ENCODE measurements around the gene HIPK3.
"Not testable (repeated sequence)": the region's sequence is repeated elsewhere in the genome, so short reads cannot be mapped to it uniquely, and the experiment has no call there.

The HIPK3 gene

DNA sequence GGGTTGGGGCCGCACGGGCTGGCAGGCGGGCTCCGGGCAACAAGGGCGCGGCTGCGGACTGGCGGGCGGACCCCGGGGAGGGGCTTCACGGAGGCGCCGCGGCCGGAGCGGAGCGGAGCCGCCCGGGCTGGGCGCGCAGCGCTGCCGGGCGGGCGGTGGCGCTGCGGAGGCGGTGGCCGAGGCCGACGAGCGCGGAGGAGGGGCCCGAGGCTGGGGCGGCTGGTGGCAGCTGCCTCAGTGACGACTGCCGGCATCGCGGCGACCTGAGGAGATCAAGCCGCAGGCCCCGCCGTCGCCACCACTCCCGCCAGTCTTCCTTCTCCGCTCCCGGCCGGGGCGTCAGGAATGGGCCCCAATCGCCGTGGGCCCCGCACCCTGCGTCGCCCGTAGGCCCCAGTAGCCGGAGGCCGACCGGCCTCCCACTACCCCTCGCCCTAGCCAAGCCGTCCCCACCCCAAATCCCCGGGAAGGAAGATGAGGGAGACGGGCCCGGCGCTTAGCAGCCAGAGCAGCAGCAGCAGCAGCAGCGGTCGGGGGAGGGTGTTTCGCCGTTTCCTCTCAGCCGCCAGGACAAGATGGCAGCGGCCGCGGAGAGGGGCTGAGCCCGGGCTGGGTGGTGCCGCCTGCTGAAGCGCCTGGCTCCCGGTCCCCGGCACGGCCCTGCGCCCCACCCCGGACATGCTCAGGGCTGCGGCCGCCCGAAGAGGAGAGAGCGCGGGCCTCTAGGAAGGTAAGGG lies at the start of gene HIPK3:
Gene HIPK3 (plus strand): TSS at position 222 of the 737 bp plus-strand sequence.
- DNase-seq (ENCODE audit: low read depth, low spot score), result peak; percentile 95

DNA sequence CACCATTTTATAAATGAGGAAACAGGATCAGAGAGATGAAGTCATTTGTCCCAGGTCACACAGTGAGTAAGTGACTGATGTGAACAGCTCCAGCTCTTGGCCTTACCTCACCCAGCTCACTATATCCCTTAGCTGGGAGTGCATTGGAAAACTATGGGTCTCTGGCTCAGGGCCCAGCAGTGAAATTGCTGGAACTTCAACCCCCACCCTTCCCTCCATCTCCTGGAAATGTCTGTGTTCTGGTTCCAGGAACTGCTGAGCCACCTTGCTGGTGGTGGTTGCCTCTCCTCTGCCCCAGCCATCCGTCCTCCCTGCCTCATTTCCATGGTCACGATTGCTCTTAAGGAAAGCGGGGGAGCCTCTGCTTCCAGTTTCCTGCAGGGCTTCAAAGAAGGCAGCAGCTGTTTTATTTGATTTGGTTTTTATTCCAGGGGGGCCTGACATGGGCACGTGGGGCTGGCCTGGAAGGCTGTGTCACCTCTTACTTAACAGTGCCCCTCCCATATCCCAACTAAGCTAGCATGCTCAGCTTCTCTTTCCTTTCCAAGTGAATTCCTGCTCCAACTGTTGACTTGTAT lies 49.7 kb upstream of the HIPK3 start:
- DNase-seq (ENCODE audit: low read depth, low spot score), result peak; percentile 48

DNA sequence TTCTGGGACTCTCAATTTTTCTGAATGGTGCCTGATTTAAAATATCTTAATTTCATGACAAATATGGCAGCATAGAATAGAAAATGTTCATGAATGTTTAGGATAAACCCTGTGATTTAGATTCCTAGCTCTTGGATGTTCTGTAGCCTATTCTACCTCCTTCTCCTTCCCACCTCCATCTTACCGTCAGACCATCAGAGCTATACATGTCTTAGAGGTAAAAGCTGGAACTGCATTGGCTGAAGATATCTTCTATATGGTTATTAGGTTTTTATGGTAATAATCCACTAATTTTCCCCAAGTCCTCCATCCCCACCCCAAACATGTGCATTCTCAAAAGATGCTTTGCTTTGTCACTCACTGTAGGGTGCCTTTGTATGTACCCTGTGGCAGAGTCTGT lies 49.0 kb upstream of the HIPK3 start:
- no peak for DNase-seq (ENCODE audit: low read depth, low spot score)

DNA sequence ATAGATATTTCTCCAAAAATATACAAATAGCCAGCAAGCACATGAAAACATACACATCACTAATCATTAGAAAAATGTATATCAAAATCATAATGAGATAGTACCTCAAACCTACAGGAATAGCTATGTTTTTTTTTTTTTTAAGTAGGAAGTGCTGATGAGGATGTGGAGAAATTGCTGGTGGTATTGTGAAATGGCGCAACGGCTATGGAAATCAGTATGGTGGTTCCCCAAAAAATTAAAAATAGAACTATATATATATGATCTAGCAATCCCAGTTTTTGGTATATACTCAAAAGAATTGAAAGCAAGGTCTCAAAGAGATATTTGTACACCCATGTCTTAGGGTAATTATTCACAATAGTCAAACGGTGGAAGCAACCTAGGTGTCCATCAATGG lies 46.0 kb upstream of the HIPK3 start:
- DNase-seq (ENCODE audit: low read depth, low spot score), result no peak

DNA sequence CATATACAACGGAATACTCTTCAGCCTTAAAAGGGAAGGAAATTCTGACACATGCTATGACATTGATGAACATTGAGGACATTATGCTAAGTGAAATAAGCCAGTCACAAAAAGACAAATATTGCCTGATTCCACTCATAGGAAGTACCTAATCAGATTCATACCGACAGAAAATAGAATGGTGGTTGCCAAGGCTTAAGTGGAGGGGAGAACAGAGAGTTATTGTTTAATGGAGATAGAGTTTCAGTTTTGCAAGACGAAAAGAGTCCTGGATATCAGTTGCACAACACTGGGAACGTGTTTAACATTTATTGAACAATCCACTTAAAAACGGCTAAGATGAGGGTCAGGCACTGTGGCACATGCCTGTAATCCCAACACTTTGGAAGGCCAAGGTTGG lies 45.6 kb upstream of the HIPK3 start:
- no peak for DNase-seq (ENCODE audit: low read depth, low spot score)

DNA sequence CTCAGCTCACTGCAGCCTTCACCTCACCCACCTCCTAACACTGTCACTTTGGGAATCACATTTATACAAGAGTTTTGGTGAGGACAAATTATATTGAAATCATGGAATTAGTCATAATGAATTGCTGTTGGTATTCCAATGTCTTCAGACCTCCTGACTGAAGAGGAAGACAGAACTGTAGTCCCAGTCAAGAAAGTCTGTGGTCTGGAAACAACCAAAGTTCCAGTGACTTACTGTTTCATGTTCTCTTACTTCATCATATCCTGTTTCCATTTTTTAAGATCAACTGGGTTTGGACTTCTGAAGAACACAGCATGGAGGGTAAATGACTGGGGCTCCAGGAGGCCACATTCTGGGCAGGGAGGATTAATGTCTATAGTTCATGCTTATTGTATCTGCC lies 43.0 kb upstream of the HIPK3 start:
- peak; percentile 6 for DNase-seq (ENCODE audit: low read depth, low spot score)

DNA sequence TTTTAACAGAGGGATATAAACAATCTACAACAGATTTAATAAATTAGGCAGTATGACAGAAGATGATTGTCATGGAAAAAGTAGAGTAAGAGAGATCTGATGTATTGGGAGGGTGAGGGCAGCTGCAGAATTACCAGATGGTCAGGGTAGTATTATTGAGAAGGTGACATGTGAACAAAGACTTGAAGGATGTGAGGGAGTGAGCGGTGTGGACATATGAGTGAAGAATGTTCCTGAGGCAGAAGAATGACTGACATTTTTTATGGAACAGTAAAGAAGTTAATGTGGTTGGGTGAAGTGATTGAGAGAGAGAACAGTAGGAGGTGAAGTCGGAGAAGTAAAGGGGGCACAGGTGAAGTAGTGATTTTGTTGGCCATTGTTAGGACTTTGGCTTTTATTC lies 42.4 kb upstream of the HIPK3 start:
- no peak for DNase-seq (ENCODE audit: low read depth, low spot score)

DNA sequence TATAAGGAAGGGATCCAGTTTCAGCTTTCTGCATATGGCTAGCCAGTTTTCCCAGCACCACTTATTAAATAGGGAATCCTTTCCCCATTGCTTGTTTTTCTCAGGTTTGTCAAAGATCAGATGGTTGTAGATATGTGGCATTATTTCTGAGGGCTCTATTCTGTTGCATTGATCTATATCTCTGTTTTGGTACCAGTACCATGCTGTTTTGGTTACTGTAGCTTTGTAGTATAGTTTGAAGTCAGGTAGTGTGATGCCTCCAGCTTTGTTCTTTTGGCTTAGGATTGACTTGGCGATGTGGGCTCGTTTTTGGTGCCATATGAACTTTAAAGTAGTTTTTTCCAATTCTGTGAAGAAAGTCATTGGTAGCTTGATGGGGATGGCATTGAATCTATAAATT lies 40.5 kb upstream of the HIPK3 start:
- not testable (repeated sequence) for DNase-seq (ENCODE audit: low read depth, low spot score)

DNA sequence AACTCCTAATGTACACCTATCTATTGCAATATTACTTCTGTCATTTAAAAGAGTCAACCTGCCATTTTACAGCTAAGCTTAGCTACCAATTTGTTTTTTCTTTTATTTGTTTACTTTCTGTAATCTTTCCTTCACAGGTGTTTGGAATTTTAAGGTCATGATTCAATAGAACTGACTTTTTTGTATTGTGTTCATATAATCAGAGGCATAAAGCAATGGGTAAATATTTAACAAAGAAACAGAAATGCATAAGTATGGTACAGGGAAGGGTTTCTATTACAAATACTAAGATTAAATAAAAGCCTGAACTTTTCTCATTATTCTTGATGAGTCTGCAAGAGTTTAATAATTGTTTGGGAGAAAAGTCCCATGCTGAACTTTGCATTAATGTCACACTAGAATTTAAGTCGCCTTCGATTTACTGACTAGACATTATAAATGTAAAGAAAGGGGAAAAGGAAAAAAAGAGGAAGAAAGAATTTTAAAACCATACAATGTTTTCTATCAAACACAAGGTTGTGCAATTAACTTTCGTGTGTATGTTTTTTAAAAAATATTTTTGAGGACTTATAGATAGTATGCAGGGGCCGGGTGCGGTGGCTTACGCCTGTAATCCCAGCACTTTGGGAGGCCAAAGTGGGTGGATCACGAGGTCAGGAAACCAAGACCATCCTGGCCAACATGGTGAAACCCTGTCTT lies 35.0 kb upstream of the HIPK3 start:
- DNase-seq (ENCODE audit: low read depth, low spot score), result no peak

DNA sequence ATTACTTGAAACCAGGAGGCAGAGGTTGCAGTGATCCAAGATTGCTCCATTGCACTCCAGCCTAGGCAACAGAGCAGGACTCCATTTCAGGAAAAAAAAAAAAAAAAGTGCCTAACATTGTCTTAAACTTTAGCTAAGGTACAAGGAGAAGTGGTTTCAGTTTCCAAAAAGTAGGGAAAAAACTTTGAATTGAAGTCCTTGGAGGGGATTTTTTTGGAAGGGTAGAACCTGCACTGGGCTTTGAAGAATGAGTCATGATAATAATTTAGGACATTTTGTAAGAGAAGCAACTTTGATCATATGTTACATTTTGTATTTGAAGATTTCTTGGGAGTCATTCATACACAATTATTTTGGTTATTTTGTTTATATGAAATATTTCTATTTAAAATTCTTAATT lies 31.8 kb upstream of the HIPK3 start:
- DNase-seq (ENCODE audit: low read depth, low spot score), result no peak

DNA sequence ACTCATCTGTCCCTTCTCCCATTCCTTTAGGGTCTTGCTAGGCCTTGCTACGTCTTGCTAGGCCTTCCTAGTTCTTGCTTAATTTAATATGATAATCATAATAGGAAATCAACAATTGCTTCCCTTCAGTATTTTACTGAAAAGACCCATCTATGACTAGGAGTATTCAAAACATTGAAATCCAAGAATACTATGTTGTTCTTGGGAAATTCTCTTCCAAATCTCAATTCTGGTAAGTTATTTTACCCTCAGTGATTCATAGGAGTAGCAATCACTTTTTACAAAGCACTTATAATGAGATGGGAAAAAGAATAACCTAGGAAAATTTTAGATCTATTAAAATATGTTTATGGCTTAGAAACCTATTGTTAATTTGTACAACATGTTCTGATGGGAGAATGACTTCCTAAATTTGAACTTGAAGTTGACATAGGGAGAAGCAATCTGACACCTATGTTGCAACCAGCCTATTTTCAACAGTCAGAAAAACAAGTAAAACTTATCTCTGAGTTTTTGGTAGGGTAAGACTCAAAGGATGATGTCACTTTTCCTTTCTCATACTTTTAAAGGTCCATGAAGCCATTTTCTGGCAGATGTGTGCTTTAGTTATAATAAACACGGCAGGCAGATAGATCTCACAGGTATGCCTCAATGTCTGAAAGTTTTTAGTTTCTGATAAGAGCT lies 29.5 kb upstream of the HIPK3 start:
- no peak for DNase-seq (ENCODE audit: low read depth, low spot score)

DNA sequence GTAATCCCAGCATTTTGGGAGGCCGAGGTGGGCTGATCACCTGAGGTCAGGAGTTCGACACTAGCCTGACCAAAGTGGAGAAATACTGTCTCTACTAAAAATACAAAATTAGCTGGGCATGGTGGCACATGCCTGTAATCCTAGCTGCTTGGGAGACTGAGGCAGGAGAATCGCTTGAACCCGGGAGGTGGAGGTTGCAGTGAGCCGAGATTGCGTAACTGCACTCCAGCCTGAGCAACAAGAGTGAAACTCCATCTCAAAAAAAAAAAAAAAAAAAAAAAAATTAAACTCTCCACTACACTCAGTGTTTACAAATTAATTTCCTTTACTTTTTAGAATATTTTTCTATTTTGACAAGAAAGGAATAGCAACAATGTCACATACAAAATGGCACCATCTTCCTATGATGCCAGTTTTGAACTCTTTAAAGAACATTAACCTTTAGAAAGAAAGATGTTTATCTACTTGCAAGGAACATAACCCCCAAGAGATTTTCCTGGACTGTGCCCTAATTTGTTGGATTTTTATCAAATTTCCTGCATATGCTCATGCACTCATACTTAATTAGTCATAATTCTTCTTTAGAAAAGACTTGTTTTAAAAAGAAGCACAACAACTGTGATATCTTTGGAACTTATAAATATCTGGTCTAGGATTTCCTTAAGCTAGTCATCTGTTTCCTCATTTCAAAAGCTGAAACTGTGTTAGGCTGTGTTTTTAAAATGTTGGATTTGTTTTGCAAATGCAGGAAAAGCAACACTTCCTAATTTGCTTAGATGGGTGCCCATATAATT lies 22.6 kb upstream of the HIPK3 start:
- DNase-seq (ENCODE audit: low read depth, low spot score), result no peak

DNA sequence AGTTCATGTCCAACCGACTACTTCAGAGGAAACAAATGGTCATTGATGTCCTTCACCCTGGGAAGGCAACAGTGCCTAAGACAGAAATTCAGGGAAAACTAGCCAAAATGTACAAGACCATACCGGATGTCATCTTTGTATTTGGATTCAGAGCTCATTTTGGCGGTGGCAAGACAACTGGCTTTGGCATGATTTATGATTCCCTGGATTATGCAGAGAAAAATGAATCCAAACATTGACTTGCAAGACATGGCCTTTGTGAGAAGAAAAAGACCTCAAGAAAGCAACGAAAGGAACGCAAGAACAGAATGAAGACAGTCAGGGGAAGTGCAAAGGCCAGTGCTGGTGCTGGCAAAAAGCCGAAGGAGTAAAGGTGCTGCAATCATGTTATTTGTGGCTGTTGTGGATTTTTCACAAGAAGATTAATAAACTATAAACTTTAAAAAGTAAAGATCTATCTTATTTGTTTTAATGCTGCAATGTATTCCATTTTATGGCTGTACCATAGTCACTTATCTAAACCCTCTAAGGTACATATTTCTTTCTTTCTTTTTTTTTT lies 20.1 kb upstream of the HIPK3 start:
- DNase-seq (ENCODE audit: low read depth, low spot score), result no peak

DNA sequence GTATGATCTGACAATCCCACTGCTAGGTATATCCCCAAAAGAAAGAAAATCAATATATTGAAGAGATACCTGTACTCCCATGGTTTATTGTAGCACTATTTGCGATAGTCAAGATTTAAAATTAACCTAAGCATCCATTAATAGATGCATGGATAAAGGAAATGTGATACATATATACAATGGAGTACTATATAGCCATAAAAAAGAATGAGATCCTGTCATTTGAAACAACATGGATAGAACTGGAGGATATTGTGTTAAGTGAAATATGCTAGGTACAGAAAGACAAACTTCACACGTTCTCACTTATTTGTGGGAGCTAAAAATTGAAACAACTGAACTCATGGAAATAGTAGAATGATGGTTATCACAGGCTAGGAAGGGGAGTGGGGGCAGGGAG lies 14.6 kb upstream of the HIPK3 start:
- no peak for DNase-seq (ENCODE audit: low read depth, low spot score)

DNA sequence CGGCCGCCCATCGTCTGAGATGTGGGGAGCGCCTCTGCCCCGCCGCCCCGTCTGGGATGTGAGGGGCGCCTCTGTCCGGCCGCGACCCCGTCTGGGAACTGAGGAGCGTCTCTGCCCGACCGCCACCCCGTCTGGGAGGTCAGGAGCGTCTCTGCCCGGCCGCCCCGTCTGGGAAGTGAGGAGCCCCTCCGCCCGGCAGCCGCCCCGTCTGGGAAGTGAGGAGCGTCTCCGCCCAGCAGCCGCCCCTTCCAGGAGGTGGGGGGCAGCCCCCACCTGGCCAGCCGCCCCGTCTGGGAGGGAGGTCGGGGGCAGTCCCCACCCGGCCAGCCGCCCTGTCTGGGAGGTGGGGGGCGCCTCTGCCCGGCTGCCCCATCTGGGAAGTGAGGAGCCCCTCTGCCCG lies 13.5 kb upstream of the HIPK3 start:
- not testable (repeated sequence) for DNase-seq (ENCODE audit: low read depth, low spot score)

DNA sequence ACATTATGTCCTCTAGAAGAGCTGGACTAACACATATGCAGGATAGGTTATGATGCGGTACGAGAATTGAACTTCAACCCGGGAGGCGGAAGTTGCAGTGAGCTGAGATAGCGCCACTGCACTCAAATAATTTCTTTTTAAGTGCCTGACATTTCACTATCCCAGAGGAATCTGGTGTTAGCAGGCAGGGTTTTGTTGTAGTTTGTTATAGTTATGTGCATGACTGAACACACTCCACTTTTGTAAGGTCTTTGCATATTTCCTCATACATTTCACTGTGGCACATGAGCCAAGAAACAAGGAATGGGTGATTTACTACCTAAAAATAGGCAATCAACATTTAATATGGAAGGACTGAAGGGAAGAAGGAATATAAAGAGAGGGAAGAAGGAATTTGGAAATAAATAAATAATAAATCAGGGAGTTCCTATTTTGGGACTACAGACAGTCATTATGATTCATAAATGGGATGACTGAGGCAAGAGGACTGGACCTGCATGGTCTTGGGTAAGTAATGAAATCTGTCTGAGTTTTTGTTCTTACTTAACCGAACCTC lies 8.7 kb upstream of the HIPK3 start:
- peak; percentile 84 for DNase-seq (ENCODE audit: low read depth, low spot score)

DNA sequence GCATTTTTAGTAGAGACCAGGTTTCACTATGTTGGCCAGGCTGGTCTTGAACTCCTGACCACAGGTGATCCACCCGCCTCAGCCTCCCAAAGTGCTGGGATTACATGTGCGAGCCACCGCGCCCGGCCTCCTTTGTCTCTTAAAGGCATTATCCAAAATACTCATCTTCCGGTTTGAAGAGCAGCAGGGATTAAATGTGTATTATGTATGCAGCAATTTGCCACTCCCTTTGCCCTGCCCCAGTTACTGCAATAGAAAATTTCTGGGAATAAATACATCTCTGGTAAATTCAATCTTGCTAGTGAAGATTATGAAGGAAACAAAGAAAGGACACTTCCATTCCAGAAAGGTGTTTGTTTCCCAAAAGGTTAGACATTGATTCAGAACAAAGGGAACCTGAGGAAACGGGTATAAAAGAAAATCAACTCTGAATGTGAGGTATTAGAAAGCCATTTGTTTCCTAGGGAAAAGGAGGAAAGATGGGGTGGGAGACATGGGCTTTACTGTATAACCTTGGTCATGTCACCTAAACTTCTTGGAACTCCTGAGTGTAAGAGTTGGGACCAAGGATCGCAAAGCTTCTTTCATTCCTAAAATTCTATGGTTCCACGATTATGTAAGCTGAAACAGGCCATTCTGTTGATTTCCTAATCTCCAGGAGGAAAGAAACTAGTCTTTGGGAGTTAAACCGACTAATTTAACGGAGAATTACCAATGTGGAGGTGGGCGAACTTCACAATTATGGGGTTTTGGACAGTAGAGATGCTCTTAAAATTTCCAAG lies 959 bp upstream of the HIPK3 start:
- no peak for DNase-seq (ENCODE audit: low read depth, low spot score)

DNA sequence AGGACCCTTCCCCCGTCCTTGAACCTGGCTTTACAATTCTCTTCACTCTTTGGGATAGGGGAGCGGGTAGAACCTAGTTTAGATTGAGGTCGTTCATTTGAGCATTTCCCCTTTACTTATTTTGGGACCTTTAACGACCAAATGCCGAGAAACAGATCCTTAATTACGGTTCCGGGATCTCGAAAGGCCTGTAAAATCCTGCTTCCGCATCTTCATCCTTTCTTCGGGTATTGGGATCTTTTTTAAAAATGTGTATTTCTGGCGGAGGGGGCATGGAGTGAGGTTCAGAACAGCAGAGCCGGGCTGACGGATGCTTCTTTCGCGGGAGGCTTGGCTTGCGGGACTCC lies 395 bp upstream of the HIPK3 start:
- DNase-seq (ENCODE audit: low read depth, low spot score), result no peak

DNA sequence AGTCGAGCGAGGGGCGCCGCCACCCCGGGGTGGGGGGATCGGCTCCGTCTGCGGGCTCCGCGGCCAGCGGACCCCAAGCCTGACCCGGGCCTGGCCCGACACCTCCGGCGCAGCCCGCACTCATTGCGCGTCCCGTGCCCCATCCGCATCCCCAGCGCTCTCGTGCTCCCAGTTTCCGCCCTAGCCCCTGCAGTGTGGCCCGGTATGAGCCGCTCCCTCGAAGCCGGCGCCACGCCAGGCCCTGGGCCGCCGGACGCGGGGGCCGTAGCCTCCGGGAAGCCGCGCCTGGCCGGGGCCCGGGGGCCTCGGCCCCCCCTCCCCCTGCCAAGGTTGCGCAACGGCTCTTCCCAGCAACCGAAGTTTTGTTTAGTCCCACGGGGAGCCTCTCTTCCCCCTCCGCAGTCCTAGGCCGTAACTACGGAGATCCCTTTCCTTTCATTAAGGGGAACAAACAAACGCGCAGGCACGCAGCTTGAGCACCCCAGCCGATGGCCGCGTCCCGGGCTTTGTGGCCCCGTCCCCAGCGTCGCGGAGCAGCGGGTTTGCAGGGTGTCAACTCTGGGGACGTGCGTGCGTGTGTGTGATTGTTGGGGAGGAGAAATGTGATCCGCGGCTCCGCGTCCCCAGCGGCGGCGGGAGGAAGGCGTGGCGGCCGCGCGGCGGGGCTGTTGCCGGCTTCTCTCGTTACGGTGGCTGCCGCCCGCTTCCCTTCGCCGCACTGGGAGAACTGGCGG lies 883 bp downstream of the HIPK3 start:
- peak; percentile 89 for DNase-seq (ENCODE audit: low read depth, low spot score)

Data from astrocyte of the hippocampus (primary cell).